HepG2 (cell line): ENCODE results near the gene ACTR1B. TPM values are rescaled to one million over a fixed set of nuclear protein-coding genes. Genes with fewer than 3 reads are reported as not detected.

ENCODE experiments used
- ATRX ChIP-seq: sonication (generic); formaldehyde crosslinking; IDR thresholded peaks from 2 replicates; pipeline ENCODE4 v1.4.0; 2020; ENCODE audit warnings: missing genetic modification reagents, borderline replicate concordance
- CBX5 ChIP-seq: sonication (generic); formaldehyde crosslinking; IDR thresholded peaks from 2 replicates; pipeline ENCODE4 v1.4.0; 2020; ENCODE audit warnings: missing genetic modification reagents, borderline replicate concordance
- CREM ChIP-seq, 2 experiments: sonication (generic) in 1 of 2; formaldehyde crosslinking in 1 of 2; IDR thresholded peaks; 2 replicates each; pipeline versions ENCODE4 v1.4.0 to v1.6.1; 2016 to 2020; ENCODE audit warnings: antibody characterized with exemption in 1 of 2, mild to moderate bottlenecking in 1 of 2, missing genetic modification reagents in 1 of 2
- FUBP1 ChIP-seq: sonication (generic); formaldehyde crosslinking; IDR thresholded peaks from 2 replicates; pipeline ENCODE4 v1.5.1; 2020; ENCODE audit warnings: missing genetic modification reagents, mild to moderate bottlenecking, borderline replicate concordance
- HNRNPUL1 ChIP-seq: fragments of 200-400 bp; formaldehyde crosslinking; IDR thresholded peaks from 2 replicates; pipeline ENCODE4 v1.6.1; 2017; ENCODE audit warnings: low read depth, mild to moderate bottlenecking, low read length, moderate library complexity
- PCBP2 ChIP-seq: fragments of 200-400 bp; formaldehyde crosslinking; optimal IDR thresholded peaks from 2 replicates; pipeline ENCODE3; 2018; ENCODE audit warnings: low read length, low read depth; ENCODE audit not compliant: poor library complexity, severe bottlenecking
- PHF8 ChIP-seq: sonication (generic); formaldehyde crosslinking; IDR thresholded peaks from 2 replicates; pipeline ENCODE4 v1.5.0; 2020; ENCODE audit warnings: missing genetic modification reagents
- POLR2A ChIP-seq, 2 experiments: IDR thresholded peaks; 2 replicates each; pipeline ENCODE4 v1.6.1; 2011; ENCODE audit warnings: low read depth in 2 of 2, low read length in 2 of 2, mild to moderate bottlenecking in 1 of 2, moderate library complexity in 1 of 2; ENCODE audit not compliant: insufficient read depth in 1 of 2
- RERE ChIP-seq: IDR thresholded peaks from 2 replicates; pipeline ENCODE4 v1.6.1; 2016; ENCODE audit warnings: low read depth, missing genetic modification reagents, missing compliant biosample characterization
- TEAD2 ChIP-seq: sonication (generic); formaldehyde crosslinking; IDR thresholded peaks from 2 replicates; pipeline ENCODE4 v1.9.0; 2021; ENCODE audit warnings: missing genetic modification reagents
- ZBTB37 ChIP-seq: sonication (generic); formaldehyde crosslinking; IDR thresholded peaks from 2 replicates; pipeline ENCODE4 v1.4.0; 2020; ENCODE audit warnings: mild to moderate bottlenecking, missing genetic modification reagents
- ZIK1 ChIP-seq: sonication (generic); formaldehyde crosslinking; IDR thresholded peaks from 2 replicates; pipeline ENCODE4 v1.5.0; 2020; ENCODE audit warnings: mild to moderate bottlenecking, low read depth, missing genetic modification reagents, borderline replicate concordance
- ZNF207 ChIP-seq: fragments of 450-650 bp; IDR thresholded peaks from 2 replicates; pipeline ENCODE4 v1.6.1; 2016; ENCODE audit warnings: antibody characterized with exemption, borderline replicate concordance
- ZNF224 ChIP-seq: sonication (generic); formaldehyde crosslinking; IDR thresholded peaks from 2 replicates; pipeline ENCODE4 v1.5.0; 2020; ENCODE audit warnings: mild to moderate bottlenecking, missing genetic modification reagents
- ZNF251 ChIP-seq: sonication (generic); formaldehyde crosslinking; IDR thresholded peaks from 2 replicates; pipeline ENCODE4 v1.9.0; 2021; ENCODE audit warnings: mild to moderate bottlenecking, missing genetic modification reagents
- ZNF768 ChIP-seq: sonication (generic); formaldehyde crosslinking; IDR thresholded peaks from 2 replicates; pipeline ENCODE4 v1.4.0; 2020; ENCODE audit warnings: missing genetic modification reagents
- ZSCAN30 ChIP-seq: sonication (generic); formaldehyde crosslinking; IDR thresholded peaks from 2 replicates; pipeline ENCODE4 v1.5.0; 2020; ENCODE audit warnings: mild to moderate bottlenecking, missing genetic modification reagents
- polyA plus RNA-seq, 8 experiments: library from polyadenylated mRNA; depleted of rRNA in 3 of 8; stranded (reverse) in 7 of 8; unstranded in 1 of 8; fragments of >200 nt; fragmentation: Illumina TruSeq in 4 of 8; extraction: Trizol in 4 of 8; gene quantifications; 2 replicates each; pipeline versions ENCODE4 v1.2.1 to v1.2.3, GENCODE V29; 2011 to 2016; ENCODE audit warnings: low read depth in 4 of 8, missing spikeins in 1 of 8, mixed read lengths in 1 of 8; ENCODE audit not compliant: insufficient read depth in 1 of 8
- total RNA-seq, 5 experiments: library from RNA; depleted of rRNA; stranded (reverse); fragments of >200 nt; fragmentation: Illumina TruSeq; extraction: Trizol; gene quantifications; 2 replicates each; pipeline ENCODE4 v1.2.3, GENCODE V29; 2016; ENCODE audit warnings: low read depth in 1 of 5

The ACTR1B gene
- total and polyA plus RNA-seq, 2 of the 13 experiments (the other 11 are each of a cell fraction or from before 2014, with no cell fraction given) = 61.7 to 76.7 TPM

GRCh38 chr2:97645112-97645694, 18.6 kb downstream of the ACTR1B start (continued):
- no peak for TF ChIP-seq ZIK1 (CRISPR knock-in tag)
- no peak for TF ChIP-seq ZNF224 (CRISPR knock-in tag)
- TF ChIP-seq PHF8 = no peak
- peak; percentile 37; the same call in 1 of the 2 replicates for TF ChIP-seq CBX5 (CRISPR knock-in tag)
- peak; percentile 28; the same call in 1 of the 2 replicates for TF ChIP-seq ZNF768
- no peak for TF ChIP-seq FUBP1
- no peak for TF ChIP-seq CREM (IDR thresholded peaks at IDR 0.05)
- TF ChIP-seq CREM (CRISPR knock-in tag; IDR thresholded peaks at IDR 0.05) = no peak
- no peak for TF ChIP-seq ATRX
- no peak for TF ChIP-seq ZNF251 (CRISPR knock-in tag)
- no peak for TF ChIP-seq ZSCAN30
- no peak for TF ChIP-seq POLR2A (IDR thresholded peaks at IDR 0.05; ENCODE audit: insufficient read depth in 1 of 2, low read depth in 2 of 2, low read length in 2 of 2)
- TF ChIP-seq ZNF207 = no peak
- no peak for TF ChIP-seq RERE (CRISPR knock-in tag)
- no peak for TF ChIP-seq PCBP2
- TF ChIP-seq TEAD2 (CRISPR knock-in tag) = no peak
- TF ChIP-seq HNRNPUL1 = no peak
- no peak for TF ChIP-seq ZBTB37 (CRISPR knock-in tag)
